CD4-positive, alpha-beta T cell treated with Interleukin-6 for 4 hours (primary cell): ENCODE results near the gene SFMBT1.
"Not testable (repeated sequence)": the region's sequence is repeated elsewhere in the genome, so short reads cannot be mapped to it uniquely, and the experiment has no call there.

Source experiments
- DNase-seq: peaks from one replicate; pipeline ENCODE4 v3.0.0-alpha.2; 2020; ENCODE audit warnings: mixed read lengths

SFMBT1 gene

GRCh38 chr3:53073553-53074365 is 27.9 kb upstream of the SFMBT1 start:
- DNase-seq: no peak

GRCh38 chr3:53072653-53073552 is 27.0 kb upstream of the SFMBT1 start:
- DNase-seq: peak; percentile 91

- peak; percentile 3 for DNase-seq
These were observed 26.1 kb upstream of the SFMBT1 start for GRCh38 chr3:53071882-53072431.

GRCh38 chr3:53069422-53070068 is 23.7 kb upstream of the SFMBT1 start:
- DNase-seq: no peak

- DNase-seq: no peak
These were observed 22.3 kb upstream of the SFMBT1 start for GRCh38 chr3:53068176-53068575.

- DNase-seq: no peak
These were observed 21.7 kb upstream of the SFMBT1 start for GRCh38 chr3:53067567-53067966.

GRCh38 chr3:53065841-53066480 is 20.1 kb upstream of the SFMBT1 start:
- DNase-seq: no peak

GRCh38 chr3:53062905-53063304 is 17.0 kb upstream of the SFMBT1 start:
- DNase-seq: no peak

- DNase-seq: no peak
These were observed 10.6 kb upstream of the SFMBT1 start for GRCh38 chr3:53056442-53056841.

GRCh38 chr3:53054233-53054632 is 8.4 kb upstream of the SFMBT1 start:
- not testable (repeated sequence) for DNase-seq

GRCh38 chr3:53051929-53052328 is 6.1 kb upstream of the SFMBT1 start:
- DNase-seq: no peak

GRCh38 chr3:53049987-53050386 is 4.1 kb upstream of the SFMBT1 start:
- no peak for DNase-seq

- DNase-seq: peak; percentile 74
These were observed 598 bp upstream of the SFMBT1 start for GRCh38 chr3:53046171-53047170.

- peak; percentile 76 for DNase-seq
These were observed 959 bp downstream of the SFMBT1 start for GRCh38 chr3:53044711-53045517.

GRCh38 chr3:53044371-53044710 is 1.5 kb downstream of the SFMBT1 start:
- DNase-seq: no peak

- DNase-seq: no peak
These were observed 2.1 kb downstream of the SFMBT1 start for GRCh38 chr3:53043738-53044137.

GRCh38 chr3:53042651-53043050 is 3.2 kb downstream of the SFMBT1 start:
- no peak for DNase-seq

- DNase-seq: no peak
These were observed 5.5 kb downstream of the SFMBT1 start for GRCh38 chr3:53040351-53040820.

- no peak for DNase-seq
These were observed 6.5 kb downstream of the SFMBT1 start for GRCh38 chr3:53039376-53039752.

GRCh38 chr3:53038679-53039375 is 7.0 kb downstream of the SFMBT1 start:
- no peak for DNase-seq
